EL (cell line): ENCODE results near the gene KLHDC8B.

Experiments
- DNase-seq: peaks from one replicate; pipeline ENCODE4 v3.0.0-alpha.2; 2016

The KLHDC8B gene

DNA sequence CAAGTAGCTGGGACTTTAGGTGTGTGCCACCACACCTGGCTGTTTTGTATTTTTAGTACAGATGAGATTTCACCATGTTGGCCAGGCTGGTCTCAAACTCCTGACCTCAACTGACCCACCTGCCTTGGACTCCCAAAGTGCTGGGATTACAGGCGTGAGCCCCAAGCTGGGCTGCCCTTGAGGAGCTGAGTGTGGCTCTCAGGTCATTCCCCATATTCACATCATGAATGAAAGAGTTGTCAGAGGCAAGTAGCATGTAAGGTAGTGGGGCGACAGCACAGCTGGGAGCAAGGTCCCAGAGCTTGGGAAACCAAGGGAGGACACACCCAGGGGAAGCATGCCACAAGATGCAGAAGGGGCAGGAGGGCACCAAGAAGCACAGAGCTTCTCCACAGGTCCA, 10.2 kb upstream of the KLHDC8B start:
- no peak for DNase-seq

DNA sequence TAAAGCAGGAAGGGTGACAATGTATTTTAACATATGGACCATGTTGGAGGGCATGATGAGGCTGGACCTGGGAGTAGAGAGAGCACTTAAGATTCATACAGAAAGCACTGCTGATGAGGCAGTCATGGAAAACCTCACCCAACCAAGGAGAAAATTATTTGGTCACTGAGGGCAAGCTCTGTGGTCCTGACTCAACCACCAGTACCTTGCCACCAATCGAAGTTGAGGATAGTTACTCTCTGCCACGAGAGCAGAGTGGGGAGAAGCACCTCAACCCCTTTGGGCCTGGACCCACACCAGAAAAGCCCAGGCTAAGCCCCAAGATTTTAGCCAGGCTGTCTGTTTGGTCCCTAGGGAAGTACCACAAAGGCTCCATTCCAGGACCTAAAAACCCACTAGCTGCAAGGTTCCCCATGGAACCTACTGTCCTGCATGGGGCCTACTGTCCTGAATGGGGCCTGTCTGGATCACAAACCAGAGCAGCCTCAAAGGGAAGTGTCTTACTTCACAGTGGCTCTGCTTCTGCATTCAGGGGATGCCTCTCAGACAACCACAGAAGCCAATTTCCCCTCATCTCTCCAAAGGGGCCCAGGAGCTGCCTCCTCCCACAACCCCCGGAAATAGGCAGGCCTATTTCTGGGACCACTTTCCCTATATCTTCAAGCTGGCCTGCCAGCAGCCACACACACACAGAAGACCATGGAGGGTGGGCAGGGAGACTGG, 9.4 kb upstream of the KLHDC8B start:
- no peak for DNase-seq

DNA sequence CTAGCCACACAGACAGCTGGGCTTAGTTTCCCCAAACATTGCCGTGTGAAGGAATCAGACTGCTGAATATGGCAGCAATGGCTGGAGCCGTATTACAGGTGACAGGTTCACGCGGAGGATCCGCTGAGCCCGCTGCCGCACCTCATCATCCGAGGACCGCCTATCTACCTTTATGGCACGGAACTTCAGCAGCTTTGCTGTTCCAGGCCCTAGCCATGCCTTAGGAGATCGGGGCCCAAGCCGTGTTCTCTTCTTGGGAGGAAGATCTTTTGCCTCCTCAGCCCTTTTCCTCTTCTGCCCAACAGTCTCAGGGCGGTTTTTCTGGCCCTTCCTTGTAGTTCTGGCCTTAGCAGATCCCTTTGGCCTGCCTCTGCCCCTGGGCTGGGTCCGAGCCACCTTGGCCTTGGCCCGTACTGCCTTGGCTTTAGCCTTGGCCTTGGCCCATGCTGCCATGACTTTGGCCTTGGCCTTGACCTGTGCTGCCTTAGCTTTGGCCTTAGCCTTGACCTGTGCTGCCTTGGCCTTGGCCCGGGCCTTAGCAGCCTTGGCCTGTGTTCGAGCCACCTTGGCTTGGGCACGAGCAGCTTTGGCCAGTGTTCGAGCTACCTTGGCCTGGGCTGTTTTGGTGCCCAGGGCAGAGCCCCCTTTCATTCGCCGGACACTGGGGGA, 8.5 kb upstream of the KLHDC8B start:
- no peak for DNase-seq

- no peak for DNase-seq
Observed at GRCh38 chr3:49163609-49164008, 7.8 kb upstream of the KLHDC8B start.

DNA sequence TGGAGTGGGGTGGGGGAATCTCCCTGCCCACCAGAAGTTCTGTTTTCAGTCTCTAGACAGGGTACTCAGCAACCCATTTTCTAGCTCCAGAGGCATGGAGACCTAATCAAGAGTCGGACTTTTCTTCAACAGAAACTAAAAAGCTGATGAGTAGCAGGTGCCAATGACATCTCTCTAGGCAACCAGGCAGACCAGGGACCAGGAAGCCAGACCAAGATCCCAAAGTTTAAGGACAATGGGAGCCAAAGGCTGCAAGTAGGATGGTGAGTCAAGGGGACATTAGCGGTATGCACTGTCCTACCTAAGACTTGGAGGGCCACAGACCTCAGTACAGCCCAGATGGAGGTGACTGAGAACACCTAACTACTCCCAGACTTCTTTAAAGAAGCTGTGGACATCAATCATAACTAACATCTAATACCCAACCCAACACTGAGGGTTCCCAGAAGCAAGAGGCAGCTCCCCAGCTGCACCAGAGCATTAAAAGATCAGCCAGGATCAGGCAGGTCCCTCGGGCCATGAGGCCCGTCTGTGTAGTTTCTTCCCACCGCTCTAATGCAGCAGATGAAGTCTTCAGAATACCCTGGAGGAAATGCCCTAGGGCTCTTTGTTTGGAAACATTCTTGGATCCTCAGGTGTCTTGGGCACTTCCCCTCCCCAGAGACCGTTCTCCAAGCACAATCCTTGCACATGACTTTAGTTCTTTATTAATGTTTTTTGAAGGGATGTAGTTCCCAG, 6.2 kb upstream of the KLHDC8B start:
- no peak for DNase-seq

DNA sequence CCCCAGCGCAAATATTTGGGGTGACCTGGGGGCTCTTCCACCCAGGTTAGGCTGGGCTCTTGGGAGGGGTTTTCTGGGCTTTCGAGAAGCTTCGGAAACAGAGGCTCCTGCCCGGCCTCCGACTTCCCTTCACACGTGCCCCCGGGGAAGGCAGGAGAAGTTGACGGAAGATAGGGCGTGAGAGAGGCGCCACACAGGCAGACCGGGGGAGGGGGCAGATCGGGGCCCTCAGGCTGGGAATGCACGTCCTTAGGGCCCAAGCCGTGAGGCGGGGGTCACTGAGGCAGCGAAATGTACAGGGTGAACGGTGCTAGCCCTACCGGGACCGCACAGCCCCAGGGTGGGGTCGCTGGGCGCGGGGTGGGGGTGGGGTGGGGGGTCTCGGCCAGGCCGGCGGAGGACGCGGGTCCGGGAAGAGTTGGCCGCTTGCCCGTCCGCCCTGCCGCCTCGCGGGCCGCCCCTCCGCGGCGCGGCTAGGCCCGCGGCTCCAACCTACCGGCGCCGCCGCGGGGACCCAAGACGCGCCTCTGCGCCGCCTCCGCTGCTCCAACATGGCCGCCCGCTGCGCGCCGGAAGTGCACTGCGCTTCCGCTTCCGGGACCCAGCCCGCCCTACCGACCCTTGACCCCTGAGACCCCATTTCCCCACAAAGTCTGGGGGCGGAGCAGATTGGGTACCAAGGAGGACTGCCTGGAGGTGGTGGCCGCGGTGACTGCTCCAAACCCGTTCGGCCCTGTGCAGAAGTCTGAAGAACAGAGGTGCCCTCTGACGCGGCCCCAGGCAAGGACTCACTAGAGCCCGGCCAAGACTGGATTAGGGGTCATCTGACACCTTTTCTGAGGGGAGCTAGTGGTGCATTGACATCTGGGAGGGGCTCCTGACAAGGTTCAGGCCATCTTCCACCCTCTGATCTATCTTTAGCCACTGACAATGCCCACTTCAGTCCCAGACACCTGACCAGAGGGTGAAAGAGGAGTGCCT, 5.3 kb upstream of the KLHDC8B start, which contains the start of gene CCDC71:
TSS of gene CCDC71 (minus strand) at position 561 of the 981 bp plus-strand sequence. CDS start 2,123 bp downstream, outside the sequence.
- peak; percentile 65 for DNase-seq

DNA sequence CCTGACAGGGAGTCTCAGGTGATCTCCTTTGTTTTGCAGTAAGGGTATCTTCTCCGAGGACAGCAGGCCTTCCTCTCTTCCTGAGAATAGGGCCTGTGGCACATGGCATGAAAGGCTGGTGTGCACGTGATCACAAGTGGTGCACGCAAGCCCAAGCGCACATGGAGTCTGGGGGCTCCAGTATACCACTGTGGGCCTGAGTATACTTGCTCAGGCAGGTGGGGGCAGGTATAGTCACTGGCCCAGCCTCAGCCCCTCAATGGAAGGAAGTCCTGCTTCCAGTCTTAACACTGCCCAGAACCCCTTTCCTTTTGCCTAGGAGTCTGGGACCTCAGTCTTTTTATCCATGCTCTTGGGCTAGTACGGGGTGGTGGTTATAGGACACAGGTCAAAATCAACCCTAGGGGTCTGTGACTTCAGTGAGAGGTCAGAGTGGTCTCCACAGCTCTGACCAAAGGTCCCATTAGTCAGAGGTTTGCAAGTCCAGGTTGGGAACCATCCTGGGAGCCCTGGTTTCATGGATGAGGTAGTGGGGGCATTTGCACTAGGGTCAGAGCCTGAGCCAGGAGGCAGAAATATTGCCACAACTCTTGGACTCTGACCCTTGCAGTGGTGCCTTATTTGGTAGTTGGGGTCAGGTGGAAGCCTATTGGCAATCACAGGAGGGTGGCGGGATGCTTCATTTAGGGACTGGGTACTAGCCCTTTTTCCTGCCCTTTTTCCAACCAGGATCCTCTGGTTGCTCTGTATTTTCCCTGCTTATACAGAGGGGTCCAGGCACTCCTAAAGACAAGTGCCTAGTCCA, 4.4 kb upstream of the KLHDC8B start:
- no peak for DNase-seq

GRCh38 chr3:49170744-49171118, 667 bp upstream of the KLHDC8B start:
- DNase-seq, result no peak

GRCh38 chr3:49171775-49172500, 540 bp downstream of the KLHDC8B start:
- DNase-seq, result no peak

- no peak for DNase-seq
Observed at GRCh38 chr3:49172551-49173041, 1.2 kb downstream of the KLHDC8B start.

- no peak for DNase-seq
Observed at GRCh38 chr3:49173116-49173791, 1.9 kb downstream of the KLHDC8B start.

- DNase-seq, result no peak
Observed at GRCh38 chr3:49173792-49174170, 2.4 kb downstream of the KLHDC8B start.

DNA sequence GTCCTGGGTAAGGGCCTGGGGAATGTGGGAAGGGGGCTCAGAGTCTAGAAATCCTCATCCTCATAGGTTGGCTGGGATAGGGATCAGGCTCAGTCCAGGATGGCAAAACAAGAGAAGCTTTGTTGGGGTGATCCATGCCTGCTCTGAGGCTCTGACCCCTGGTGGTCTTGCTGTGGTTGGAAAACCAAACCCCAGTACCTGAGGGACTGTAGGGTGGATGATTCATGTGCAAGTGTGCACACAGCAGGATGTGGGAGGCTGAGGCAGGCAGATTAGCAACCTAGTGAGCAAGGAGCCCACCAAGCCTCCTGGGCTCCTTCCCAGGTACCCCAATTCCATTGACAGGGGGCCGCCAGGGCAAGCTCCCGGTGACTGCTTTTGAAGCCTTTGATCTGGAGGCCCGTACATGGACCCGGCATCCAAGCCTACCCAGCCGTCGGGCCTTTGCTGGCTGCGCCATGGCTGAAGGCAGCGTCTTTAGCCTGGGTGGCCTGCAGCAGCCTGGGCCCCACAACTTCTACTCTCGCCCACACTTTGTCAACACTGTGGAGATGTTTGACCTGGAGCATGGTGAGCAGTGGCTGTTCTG, 3.1 kb downstream of the KLHDC8B start:
- no peak for DNase-seq

DNA sequence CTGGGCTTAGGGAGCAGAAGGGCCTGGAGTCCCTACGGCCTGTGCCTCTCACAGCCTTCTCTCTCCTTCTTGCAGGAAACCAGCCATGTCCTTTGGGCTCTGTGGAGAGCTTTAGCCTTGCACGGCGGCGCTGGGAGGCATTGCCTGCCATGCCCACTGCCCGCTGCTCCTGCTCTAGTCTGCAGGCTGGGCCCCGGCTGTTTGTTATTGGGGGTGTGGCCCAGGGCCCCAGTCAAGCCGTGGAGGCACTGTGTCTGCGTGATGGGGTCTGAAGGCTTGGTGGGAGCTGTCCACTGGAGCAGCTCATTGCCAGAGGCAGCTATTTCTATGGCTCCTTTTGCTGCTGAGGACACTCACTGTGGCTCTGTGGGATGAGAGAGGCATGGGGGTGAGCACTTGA, 4.1 kb downstream of the KLHDC8B start:
- DNase-seq, result no peak

GRCh38 chr3:49177073-49177472, 5.7 kb downstream of the KLHDC8B start:
- DNase-seq, result no peak

DNA sequence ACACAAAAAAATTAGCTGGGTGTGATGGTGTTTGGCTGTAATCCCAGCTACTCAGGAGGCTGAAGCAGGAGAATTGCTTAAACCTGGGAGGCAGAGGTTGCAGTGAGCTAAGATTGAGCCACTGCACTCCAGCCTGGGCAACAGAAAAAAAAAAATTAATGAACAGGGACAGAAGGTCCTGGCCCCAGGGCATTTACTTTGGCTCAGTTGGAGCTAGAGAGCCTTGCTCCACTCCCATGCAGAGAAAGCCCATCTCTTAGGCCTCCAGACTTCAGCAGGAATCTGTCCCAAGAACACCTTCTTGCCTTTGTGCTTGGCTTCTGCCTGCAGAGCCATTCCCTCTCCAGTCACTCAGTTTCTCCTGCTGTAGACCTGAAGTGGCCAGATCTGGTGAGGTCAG, 8.7 kb downstream of the KLHDC8B start:
- DNase-seq, result no peak

- DNase-seq, result no peak
Observed at GRCh38 chr3:49181351-49181750, 10.0 kb downstream of the KLHDC8B start.

DNA sequence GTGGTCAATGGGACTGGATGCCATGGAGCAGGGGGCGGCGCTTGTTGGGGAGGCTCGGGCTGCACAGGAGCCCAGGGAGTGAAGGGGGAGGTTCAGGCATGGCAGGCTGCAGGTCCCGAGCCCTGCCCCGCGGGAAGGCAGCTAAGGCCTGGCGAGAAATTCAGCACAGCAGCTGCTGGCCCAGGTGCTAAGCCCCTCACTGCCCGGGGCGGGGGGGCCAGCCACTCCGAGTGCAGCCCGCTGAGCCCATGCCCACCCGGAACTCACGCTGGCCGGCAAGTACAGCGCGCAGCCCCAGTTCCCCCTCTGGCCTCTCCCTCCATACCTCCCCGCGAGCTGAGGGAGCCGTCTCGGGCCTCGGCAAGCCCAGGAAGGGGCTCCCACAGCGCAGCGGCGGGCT, 11.3 kb downstream of the KLHDC8B start:
- no peak for DNase-seq

DNA sequence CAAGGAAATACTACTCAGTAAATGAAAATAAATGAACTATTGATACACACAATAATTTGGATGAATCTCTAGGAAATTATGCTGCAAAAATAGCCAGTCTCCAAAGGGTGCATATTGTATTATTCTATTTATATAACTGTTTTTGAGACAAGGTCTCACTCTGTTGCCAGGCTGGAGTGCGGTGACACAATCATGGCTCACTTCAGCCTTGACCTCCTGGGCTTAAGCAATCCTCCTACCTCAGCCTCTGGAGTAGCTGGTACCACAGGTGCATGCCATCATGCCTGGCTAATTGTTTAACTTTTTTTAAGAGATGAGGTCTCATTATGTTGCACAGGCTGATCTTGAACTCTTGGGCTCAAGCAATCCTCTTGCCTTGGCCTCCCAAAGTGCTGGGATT, 12.5 kb downstream of the KLHDC8B start:
- no peak for DNase-seq

DNA sequence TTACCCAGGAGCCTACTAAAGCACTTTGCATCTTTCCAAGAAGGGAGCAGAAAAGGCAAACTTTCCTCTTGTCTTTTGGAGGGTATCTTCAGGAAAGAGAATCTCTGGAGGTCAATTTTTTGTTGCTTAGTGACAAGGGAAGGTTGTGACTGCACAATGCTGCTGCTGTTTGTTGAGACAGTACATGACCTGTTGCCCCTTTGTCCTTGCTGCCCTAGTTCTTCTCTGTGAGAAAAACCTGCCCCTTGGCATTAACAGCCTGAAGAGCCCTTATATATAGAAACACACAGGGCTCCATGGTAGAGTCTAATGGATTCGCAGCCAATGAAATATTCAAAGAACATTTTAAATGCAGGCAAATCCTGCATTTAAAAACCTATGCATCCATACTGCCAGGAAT, 20.3 kb downstream of the KLHDC8B start:
- no peak for DNase-seq
